ENCODE measurements around the gene SLC16A11.

GRCh38 chr17:7016418-7016817, 27.5 kb downstream of the SLC16A11 start:
- no peak for TF ChIP-seq RCOR1 (IDR thresholded peaks at IDR 0.05; ENCODE audit: borderline replicate concordance in 1 of 2, low read depth in 2 of 2, low read length in 2 of 2)
- no peak for TF ChIP-seq MBD1 (CRISPR knock-in tag; IDR thresholded peaks at IDR 0.05)
- TF ChIP-seq CTCF (IDR thresholded peaks at IDR 0.05 in 2 of 3, conservative IDR thresholded peaks at IDR 0.05 in 1 of 3; ENCODE audit: insufficient read depth in 2 of 3, low read depth in 1 of 3, low read length in 3 of 3): no peak
- no peak for TF ChIP-seq USF1 (CRISPR knock-in tag; IDR thresholded peaks at IDR 0.05)
- TF ChIP-seq BRCA1 (IDR thresholded peaks at IDR 0.05): no peak
- TF ChIP-seq BRCA1 (CRISPR knock-in tag; IDR thresholded peaks at IDR 0.05): no peak
- no peak for TF ChIP-seq ESRRA (IDR thresholded peaks at IDR 0.05; ENCODE audit: borderline replicate concordance, low read depth)
- TF ChIP-seq ZNF398 (CRISPR knock-in tag; IDR thresholded peaks at IDR 0.05): no peak
- no peak for TF ChIP-seq NFXL1 (CRISPR knock-in tag; IDR thresholded peaks at IDR 0.05)
- TF ChIP-seq HCFC1 (IDR thresholded peaks at IDR 0.05; ENCODE audit: low read depth, low read length): no peak
- TF ChIP-seq USF2 (CRISPR knock-in tag; IDR thresholded peaks at IDR 0.05): no peak
- no peak for TF ChIP-seq NR2F6 (CRISPR knock-in tag; IDR thresholded peaks at IDR 0.05)
- TF ChIP-seq AFF4 (CRISPR knock-in tag; IDR thresholded peaks at IDR 0.05): no peak
- TF ChIP-seq SNAPC5 (CRISPR knock-in tag; IDR thresholded peaks at IDR 0.05): no peak
